HepG2 (cell line): Measurements from ENCODE around the gene ADAMTS16. TPM values are rescaled to one million over a fixed set of nuclear protein-coding genes. Genes with fewer than 3 reads are reported as not detected.

Experiments
- AHDC1 ChIP-seq: sonication (generic); formaldehyde crosslinking; IDR thresholded peaks from 2 replicates; pipeline ENCODE4 v1.5.1; 2020; ENCODE audit warnings: mild to moderate bottlenecking, missing genetic modification reagents, borderline replicate concordance
- CSRNP1 ChIP-seq: sonication (generic); formaldehyde crosslinking; IDR thresholded peaks from 2 replicates; pipeline ENCODE4 v1.8.1; 2023; ENCODE audit warnings: mild to moderate bottlenecking, missing genetic modification reagents
- ESRRA ChIP-seq: sonication (generic); formaldehyde crosslinking; IDR thresholded peaks from 2 replicates; pipeline ENCODE4 v1.5.1; 2020; ENCODE audit warnings: mild to moderate bottlenecking, low read depth, missing genetic modification reagents
- HCFC1 ChIP-seq: fragments of 150-350 bp; IDR thresholded peaks from 2 replicates; pipeline ENCODE4 v1.6.1; 2014; ENCODE audit warnings: low read depth, low read length
- HNF4G ChIP-seq, 2 experiments: sonication (generic) in 1 of 2; formaldehyde crosslinking in 1 of 2; IDR thresholded peaks; 2 replicates each; pipeline versions ENCODE4 v1.4.0 to v1.6.1; 2011 to 2020; ENCODE audit warnings: borderline replicate concordance in 2 of 2, low read depth in 2 of 2, mild to moderate bottlenecking in 2 of 2, low read length in 1 of 2, missing genetic modification reagents in 1 of 2, moderate library complexity in 1 of 2
- HOMEZ ChIP-seq: IDR thresholded peaks from 2 replicates; pipeline ENCODE4 v1.6.1; 2016; ENCODE audit warnings: low read depth
- IRF2 ChIP-seq: IDR thresholded peaks from 2 replicates; pipeline ENCODE4 v1.6.1; 2018; ENCODE audit warnings: missing genetic modification reagents, missing compliant biosample characterization
- MIXL1 ChIP-seq: IDR thresholded peaks from 2 replicates; pipeline ENCODE4 v1.6.1; 2016
- NCOA1 ChIP-seq: sonication (generic); formaldehyde crosslinking; IDR thresholded peaks from 2 replicates; pipeline ENCODE4 v1.9.0; 2021; ENCODE audit warnings: missing genetic modification reagents
- PHF5A ChIP-seq: IDR thresholded peaks from one replicate; pipeline ENCODE4 v1.6.1; 2018; ENCODE audit warnings: low read depth, missing genetic modification reagents; ENCODE audit not compliant: unreplicated experiment
- SIN3A ChIP-seq: IDR thresholded peaks from 2 replicates; pipeline ENCODE4 v1.6.1; 2011; ENCODE audit warnings: low read depth, mild to moderate bottlenecking, control low read depth, low read length, borderline replicate concordance
- TGIF2 ChIP-seq: IDR thresholded peaks from 2 replicates; pipeline ENCODE4 v1.6.1; 2016; ENCODE audit warnings: control low read depth, missing compliant biosample characterization
- ZFP37 ChIP-seq: sonication (generic); formaldehyde crosslinking; IDR thresholded peaks from 2 replicates; pipeline ENCODE4 v1.4.0; 2020; ENCODE audit warnings: missing genetic modification reagents, borderline replicate concordance
- ZMYM4 ChIP-seq: sonication (generic); formaldehyde crosslinking; IDR thresholded peaks from 2 replicates; pipeline ENCODE4 v1.8.1; 2023; ENCODE audit warnings: mild to moderate bottlenecking, missing genetic modification reagents
- ZNF225 ChIP-seq: sonication (generic); formaldehyde crosslinking; IDR thresholded peaks from 2 replicates; pipeline ENCODE4 v1.4.0; 2020; ENCODE audit warnings: mild to moderate bottlenecking, missing genetic modification reagents
- ZNF362 ChIP-seq: sonication (generic); formaldehyde crosslinking; IDR thresholded peaks from 2 replicates; pipeline ENCODE4 v1.4.0; 2020; ENCODE audit warnings: missing genetic modification reagents, mild to moderate bottlenecking, borderline replicate concordance
- ZNF501 ChIP-seq: sonication (generic); formaldehyde crosslinking; IDR thresholded peaks from 2 replicates; pipeline ENCODE4 v1.5.1; 2020; ENCODE audit warnings: mild to moderate bottlenecking, moderate library complexity, missing genetic modification reagents
- ZNF629 ChIP-seq: sonication (generic); formaldehyde crosslinking; conservative IDR thresholded peaks from 2 replicates; pipeline ENCODE4 v1.5.0; 2020; ENCODE audit warnings: missing genetic modification reagents
- ZNF746 ChIP-seq: sonication (generic); formaldehyde crosslinking; IDR thresholded peaks from 2 replicates; pipeline ENCODE4 v1.8.0; 2022; ENCODE audit warnings: mild to moderate bottlenecking, missing genetic modification reagents
- polyA plus RNA-seq, 8 experiments: library from polyadenylated mRNA; depleted of rRNA in 3 of 8; stranded (reverse) in 7 of 8; unstranded in 1 of 8; fragments of >200 nt; fragmentation: Illumina TruSeq in 4 of 8; extraction: Trizol in 4 of 8; gene quantifications; 2 replicates each; pipeline versions ENCODE4 v1.2.1 to v1.2.3, GENCODE V29; 2011 to 2016; ENCODE audit warnings: low read depth in 4 of 8, missing spikeins in 1 of 8, mixed read lengths in 1 of 8; ENCODE audit not compliant: insufficient read depth in 1 of 8
- total RNA-seq, 5 experiments: library from RNA; depleted of rRNA; stranded (reverse); fragments of >200 nt; fragmentation: Illumina TruSeq; extraction: Trizol; gene quantifications; 2 replicates each; pipeline ENCODE4 v1.2.3, GENCODE V29; 2016; ENCODE audit warnings: low read depth in 1 of 5

The ADAMTS16 gene
- total and polyA plus RNA-seq, 2 of the 13 experiments (the other 11 are each of a cell fraction or from before 2014, with no cell fraction given): 0.02 to 0.03 TPM

- peak; percentile 85; the same call in 1 of the 2 replicates for TF ChIP-seq AHDC1 (CRISPR knock-in tag)
- no peak for TF ChIP-seq ZNF225 (CRISPR knock-in tag)
- TF ChIP-seq ZMYM4 (CRISPR knock-in tag): peak; percentile 76
- no peak; the same call in 1 of the 2 replicates for TF ChIP-seq TGIF2 (CRISPR knock-in tag)
- TF ChIP-seq HCFC1: no peak
- peak; percentile 39; the same call in 1 of the 2 replicates for TF ChIP-seq ZNF629 (CRISPR knock-in tag)
- 0 out of 2 replicates have a peak, but pooled peaks have one; percentile 40 for TF ChIP-seq SIN3A
- TF ChIP-seq ESRRA: 0 out of 2 replicates have a peak, but pooled peaks have one; percentile 56
- peak; percentile 63; the same call in 1 of the 2 replicates for TF ChIP-seq ZNF362 (CRISPR knock-in tag)
- TF ChIP-seq ZNF746 (CRISPR knock-in tag): 0 out of 2 replicates have a peak, but pooled peaks have one; percentile 53
- TF ChIP-seq HNF4G (IDR thresholded peaks at IDR 0.05; ENCODE audit: borderline replicate concordance, low read depth, low read length): peak; percentile 92
- TF ChIP-seq HNF4G (CRISPR knock-in tag; IDR thresholded peaks at IDR 0.05; ENCODE audit: borderline replicate concordance, low read depth): peak; percentile 71; the same call in 1 of the 2 replicates
- TF ChIP-seq NCOA1 (CRISPR knock-in tag): peak; percentile 63; the same call in 1 of the 2 replicates
- 0 out of 2 replicates have a peak, but pooled peaks have one; percentile 58 for TF ChIP-seq CSRNP1
- TF ChIP-seq IRF2 (CRISPR knock-in tag): peak; percentile 66
- 0 out of 2 replicates have a peak, but pooled peaks have one; percentile 62 for TF ChIP-seq ZNF501 (CRISPR knock-in tag)
- TF ChIP-seq ZFP37 (CRISPR knock-in tag): 0 out of 2 replicates have a peak, but pooled peaks have one; percentile 73
- peak; percentile 54; the same call in 1 of the 2 replicates for TF ChIP-seq MIXL1
- peak; percentile 64; the same call in 1 of the 2 replicates for TF ChIP-seq HOMEZ (CRISPR knock-in tag)
- TF ChIP-seq PHF5A (CRISPR knock-in tag): peak; percentile 39
Observed at GRCh38 chr5:5360941-5361520, 220.9 kb downstream of the ADAMTS16 start (continued).
